ENCODE results near the gene ZNF740.
"Not testable (repeated sequence)": the region's sequence is repeated elsewhere in the genome, so short reads cannot be mapped to it uniquely, and the experiment has no call there.

The ZNF740 gene

DNA sequence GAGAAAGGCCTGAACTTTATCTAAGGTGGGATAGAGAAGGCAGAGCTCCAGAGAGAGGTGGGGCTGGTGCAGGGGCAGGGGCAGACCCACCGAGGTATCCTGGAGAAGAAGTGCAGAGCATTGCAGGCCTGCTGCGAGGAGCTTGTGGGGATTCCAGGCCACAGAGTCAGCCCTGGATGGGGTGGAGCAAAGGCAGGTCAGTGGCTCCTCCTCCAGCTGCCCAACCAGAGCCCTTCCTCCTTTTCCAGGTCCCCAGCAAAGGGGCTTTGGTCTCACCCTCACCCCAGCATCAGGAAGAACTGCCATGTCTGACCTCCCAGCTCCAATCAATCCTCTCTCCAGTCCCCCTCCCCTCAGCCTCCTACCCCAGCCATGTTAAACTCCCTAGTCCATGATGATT, 19.8 kb upstream of the ZNF740 start (continued):
- TF ChIP-seq TSHZ2 (CRISPR knock-in tag; IDR thresholded peaks at IDR 0.05) (no peak), ZC3H10 (CRISPR knock-in tag; IDR thresholded peaks at IDR 0.05) (no peak), GLIS3 (CRISPR knock-in tag; IDR thresholded peaks at IDR 0.05) (no peak), ZNF565 (CRISPR knock-in tag; conservative IDR thresholded peaks at IDR 0.05; ENCODE audit: low read depth) (no peak), OSR1 (CRISPR knock-in tag; IDR thresholded peaks at IDR 0.05) (no peak), TOX (CRISPR knock-in tag; IDR thresholded peaks at IDR 0.05; ENCODE audit: borderline replicate concordance) (no peak)
- TF ChIP-seq, protein P1, sequence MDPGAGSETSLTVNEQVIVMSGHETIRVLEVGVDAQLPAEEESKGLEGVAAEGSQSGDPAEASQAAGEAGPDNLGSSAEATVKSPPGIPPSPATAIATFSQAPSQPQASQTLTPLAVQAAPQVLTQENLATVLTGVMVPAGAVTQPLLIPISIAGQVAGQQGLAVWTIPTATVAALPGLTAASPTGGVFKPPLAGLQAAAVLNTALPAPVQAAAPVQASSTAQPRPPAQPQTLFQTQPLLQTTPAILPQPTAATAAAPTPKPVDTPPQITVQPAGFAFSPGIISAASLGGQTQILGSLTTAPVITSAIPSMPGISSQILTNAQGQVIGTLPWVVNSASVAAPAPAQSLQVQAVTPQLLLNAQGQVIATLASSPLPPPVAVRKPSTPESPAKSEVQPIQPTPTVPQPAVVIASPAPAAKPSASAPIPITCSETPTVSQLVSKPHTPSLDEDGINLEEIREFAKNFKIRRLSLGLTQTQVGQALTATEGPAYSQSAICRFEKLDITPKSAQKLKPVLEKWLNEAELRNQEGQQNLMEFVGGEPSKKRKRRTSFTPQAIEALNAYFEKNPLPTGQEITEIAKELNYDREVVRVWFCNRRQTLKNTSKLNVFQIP (CRISPR knock-in tag; IDR thresholded peaks at IDR 0.05; ENCODE audit: borderline replicate concordance, low read depth), result no peak

DNA sequence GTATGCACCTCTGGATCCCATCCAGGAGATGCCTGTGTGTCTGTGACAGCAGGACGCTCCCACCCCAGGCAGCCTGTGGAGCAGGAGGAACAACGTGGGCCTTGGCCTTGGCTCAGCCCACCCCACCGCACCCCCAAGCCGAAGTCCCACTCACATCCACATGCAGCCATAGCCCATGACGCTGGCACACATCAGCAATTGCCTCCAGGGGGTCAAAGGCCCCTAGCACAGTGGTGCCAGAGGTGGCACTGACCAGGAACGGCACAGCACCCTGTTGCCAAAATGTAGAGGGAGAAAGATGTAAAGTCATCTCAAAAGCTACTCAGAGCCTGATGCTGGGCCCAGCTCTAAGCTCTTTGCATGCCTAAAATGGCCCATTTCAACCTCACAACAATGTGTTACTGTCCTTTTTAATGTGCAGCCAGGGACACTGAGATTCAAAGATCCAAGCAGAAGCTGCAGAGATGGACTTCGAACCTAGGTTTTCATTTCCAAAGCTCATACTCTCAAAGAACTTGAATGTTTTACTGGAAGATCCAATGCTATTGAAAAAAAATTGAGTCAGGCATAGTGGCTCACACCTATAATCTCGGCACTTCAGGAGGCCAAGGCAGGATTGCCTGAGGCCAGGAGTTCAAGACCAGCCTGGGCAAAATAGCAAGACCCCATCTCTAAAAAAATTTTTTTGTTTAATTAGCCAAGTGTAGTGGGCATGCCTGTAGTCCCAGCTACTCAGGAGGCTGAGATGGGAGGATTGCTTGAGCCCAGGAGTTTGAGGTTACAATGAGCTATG, 19.2 kb upstream of the ZNF740 start:
- TF ChIP-seq ZNF8 (CRISPR knock-in tag; IDR thresholded peaks at IDR 0.05) (no peak), PATZ1 (CRISPR knock-in tag; IDR thresholded peaks at IDR 0.05; ENCODE audit: borderline replicate concordance) (no peak), ZNF70 (CRISPR knock-in tag; IDR thresholded peaks at IDR 0.05) (no peak), BACH2 (CRISPR knock-in tag; IDR thresholded peaks at IDR 0.05; ENCODE audit: borderline replicate concordance) (no peak), ZC3H10 (CRISPR knock-in tag; IDR thresholded peaks at IDR 0.05) (no peak), ESRRG (CRISPR knock-in tag; IDR thresholded peaks at IDR 0.05) (no peak), SNAI2 (CRISPR knock-in tag; IDR thresholded peaks at IDR 0.05) (no peak), ZFP30 (CRISPR knock-in tag; IDR thresholded peaks at IDR 0.05) (no peak), TSHZ2 (CRISPR knock-in tag; IDR thresholded peaks at IDR 0.05) (no peak), ISL1 (CRISPR knock-in tag; IDR thresholded peaks at IDR 0.05) (no peak), RARB (CRISPR knock-in tag; IDR thresholded peaks at IDR 0.05) (no peak), CSDC2 (CRISPR knock-in tag; IDR thresholded peaks at IDR 0.05) (no peak), CSRNP3 (CRISPR knock-in tag; IDR thresholded peaks at IDR 0.05) (no peak), TCF4 (CRISPR knock-in tag; IDR thresholded peaks at IDR 0.05; ENCODE audit: borderline replicate concordance) (no peak)
- TF ChIP-seq, protein P2, sequence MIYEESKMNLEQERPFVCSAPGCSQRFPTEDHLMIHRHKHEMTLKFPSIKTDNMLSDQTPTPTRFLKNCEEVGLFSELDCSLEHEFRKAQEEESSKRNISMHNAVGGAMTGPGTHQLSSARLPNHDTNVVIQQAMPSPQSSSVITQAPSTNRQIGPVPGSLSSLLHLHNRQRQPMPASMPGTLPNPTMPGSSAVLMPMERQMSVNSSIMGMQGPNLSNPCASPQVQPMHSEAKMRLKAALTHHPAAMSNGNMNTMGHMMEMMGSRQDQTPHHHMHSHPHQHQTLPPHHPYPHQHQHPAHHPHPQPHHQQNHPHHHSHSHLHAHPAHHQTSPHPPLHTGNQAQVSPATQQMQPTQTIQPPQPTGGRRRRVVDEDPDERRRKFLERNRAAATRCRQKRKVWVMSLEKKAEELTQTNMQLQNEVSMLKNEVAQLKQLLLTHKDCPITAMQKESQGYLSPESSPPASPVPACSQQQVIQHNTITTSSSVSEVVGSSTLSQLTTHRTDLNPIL (CRISPR knock-in tag; IDR thresholded peaks at IDR 0.05; ENCODE audit: low read depth), result no peak
- no peak for ATAC-seq

GRCh38 chr12:53163008-53163407, 17.5 kb upstream of the ZNF740 start:
- not testable (repeated sequence) for ATAC-seq
